ENCODE data around the gene XPO4. TPM values are rescaled to one million over a fixed set of nuclear protein-coding genes. Genes with fewer than 3 reads are reported as not detected.

The XPO4 gene
- total and polyA plus RNA-seq, 4 donors, result 2.5 to 12.5 (median 7.5) TPM

GRCh38 chr13:20778311-20778710, 124.2 kb downstream of the XPO4 start:
- Histone ChIP-seq H3K9ac (ENCODE audit: low read depth in 1 of 2, low read length in 2 of 2) (no peak overlapping the region), H3K27ac (ENCODE audit: low read depth in 1 of 2, low read length in 2 of 2) (no peak overlapping the region), H3K4me3 (ENCODE audit: low read depth in 1 of 3, low read length in 3 of 3) (no peak overlapping the region), H3K27me3 (ENCODE audit: control insufficient read depth in 4 of 4, insufficient read depth in 4 of 4, low read length in 3 of 4) (no peaks in the 10 kb centered on the region), H3K36me3 (ENCODE audit: control insufficient read depth in 4 of 4, insufficient read depth in 3 of 4, low read depth in 1 of 4, low read length in 3 of 4) (peaks cover 0 to 6% (median 6%) of the 10 kb centered on the region in 4 donors), H3K9me3 (ENCODE audit: control insufficient read depth in 4 of 4, low read length in 3 of 4) (no peaks in the 10 kb centered on the region), H3K4me1 (ENCODE audit: control insufficient read depth in 4 of 4, insufficient read depth in 4 of 4, low read length in 3 of 4) (no peaks in the 10 kb centered on the region)
- 99% methylated on average over 1 of the region's 1 CpG for WGBS
- DNase-seq (ENCODE audit: low spot score), result no peak
- TF ChIP-seq CTCF (IDR thresholded peaks at IDR 0.05; ENCODE audit: low read depth, low read length, missing input control) (no peak), RXRA (IDR thresholded peaks at IDR 0.05) (no peak), RAD21 (IDR thresholded peaks at IDR 0.05) (no peak)

- no peak overlapping the region for H3K4me3 ChIP-seq (ENCODE audit: low read depth in 1 of 3, low read length in 3 of 3)
- peaks cover 0 to 2% (median 0%) of the 10 kb centered on the region in 4 donors for H3K36me3 ChIP-seq (ENCODE audit: control insufficient read depth in 4 of 4, insufficient read depth in 3 of 4, low read depth in 1 of 4, low read length in 3 of 4)
- no peak for DNase-seq (ENCODE audit: low spot score)
- TF ChIP-seq MAX (IDR thresholded peaks at IDR 0.05), result no peak
- no peak for TF ChIP-seq GABPA (IDR thresholded peaks at IDR 0.05 in 1 of 2, conservative IDR thresholded peaks at IDR 0.05 in 1 of 2)
- no peak for TF ChIP-seq SP1 (IDR thresholded peaks at IDR 0.05)
- TF ChIP-seq EGR1 (IDR thresholded peaks at IDR 0.05; ENCODE audit: low read depth in 2 of 2), result no peak
- no peak for TF ChIP-seq REST (IDR thresholded peaks at IDR 0.05)
- TF ChIP-seq YY1 (IDR thresholded peaks at IDR 0.05), result no peak
- no peak for TF ChIP-seq HNF4G (IDR thresholded peaks at IDR 0.05)
- TF ChIP-seq ZBTB33 (IDR thresholded peaks at IDR 0.05), result no peak
- TF ChIP-seq RXRA (IDR thresholded peaks at IDR 0.05), result no peak
- no peak for TF ChIP-seq FOXA2 (IDR thresholded peaks at IDR 0.05)
- 99% methylated on average over 1 of the region's 1 CpG for WGBS
- peaks cover 0 to 9% (median 0%) of the 10 kb centered on the region in 4 donors for H3K4me1 ChIP-seq (ENCODE audit: control insufficient read depth in 4 of 4, insufficient read depth in 4 of 4, low read length in 3 of 4)
- no peaks in the 10 kb centered on the region for H3K27me3 ChIP-seq (ENCODE audit: control insufficient read depth in 4 of 4, insufficient read depth in 4 of 4, low read length in 3 of 4)
- H3K27ac ChIP-seq (ENCODE audit: low read depth in 1 of 2, low read length in 2 of 2), result no peak overlapping the region
- no peak overlapping the region for H3K9ac ChIP-seq (ENCODE audit: low read depth in 1 of 2, low read length in 2 of 2)
- H3K9me3 ChIP-seq (ENCODE audit: control insufficient read depth in 4 of 4, low read length in 3 of 4), result no peaks in the 10 kb centered on the region
Measured at GRCh38 chr13:20776751-20777150, 125.8 kb downstream of the XPO4 start.
